SK-N-MC (cell line): Measurements from ENCODE around the gene RBKS.
"Not testable (repeated sequence)": the region's sequence is repeated elsewhere in the genome, so short reads cannot be mapped to it uniquely, and the experiment has no call there.

Source experiments
- EZH2 ChIP-seq: fragments of 200-600 bp; sonication (generic); IDR thresholded peaks from one replicate; pipeline ENCODE4 v1.6.1; 2017; ENCODE audit warnings: antibody characterized with exemption
- POLR2AphosphoS5 ChIP-seq: IDR thresholded peaks from 2 replicates; pipeline ENCODE4 v1.6.1; 2012; ENCODE audit warnings: mild to moderate bottlenecking, low read depth, low read length, borderline replicate concordance

GRCh38 chr2:27882584-27882922, 7.6 kb downstream of the RBKS start:
- not testable (repeated sequence) for TF ChIP-seq POLR2AphosphoS5, EZH2
